Caco-2 (cell line): ENCODE measurements around the gene SCAPER. TPM values are rescaled to one million over a fixed set of nuclear protein-coding genes. Genes with fewer than 3 reads are reported as not detected.

Source experiments
- BruUV-seq: library from RNA; stranded (reverse); fragments of 400-500 nt; replicated peaks from 2 replicates; lab custom pipeline; 2021; lab: Mats Ljungman, UMichigan
- CTCF ChIA-PET: fragments of 300-600 bp; sonication (Branson Sonifier 250); formaldehyde crosslinking; loops from one replicate; lab custom pipeline; 2022; ENCODE audit warnings: antibody characterized with exemption; lab: Charles Lee
- POLR2A ChIA-PET: fragments of 300-600 bp; sonication (Branson Sonifier 250); formaldehyde crosslinking; loops from one replicate; lab custom pipeline; 2022; ENCODE audit warnings: antibody characterized with exemption; lab: Charles Lee
- DNase-seq, 2 experiments: peaks; one replicate each; pipeline versions ENCODE4 v3.0.0 to v3.0.0-alpha.2; 2020 to 2022
- H3K27me3 ChIP-seq: replicated peaks from 2 replicates; pipeline ENCODE4 v1.6.0; 2011; ENCODE audit warnings: low read length; ENCODE audit not compliant: control insufficient read depth, insufficient read depth
- H3K36me3 ChIP-seq: 2 replicates; pipeline ENCODE4 v1.5.1; 2011; ENCODE audit warnings: low read length; ENCODE audit not compliant: control insufficient read depth, insufficient read depth
- H3K4me1 ChIP-seq: fragments of 250-450 bp; sonication (Bioruptor Pico); 2 replicates; pipeline ENCODE4 v1.5.1; 2020; ENCODE audit warnings: mild to moderate bottlenecking
- H3K4me3 ChIP-seq: 2 replicates; pipeline ENCODE4 v1.5.1; 2011; ENCODE audit warnings: low read depth, mild to moderate bottlenecking, control low read depth, low read length
- H3K9me3 ChIP-seq: fragments of 250-450 bp; sonication (Bioruptor Pico); 2 replicates; pipeline ENCODE4 v1.5.1; 2020; ENCODE audit warnings: mild to moderate bottlenecking, moderate library complexity
- H3K27ac Mint-ChIP-seq: one replicate; pipeline ENCODE4 v1.8.0; 2022; ENCODE audit warnings: mixed read lengths; ENCODE audit not compliant: unreplicated experiment
- H3K27me3 Mint-ChIP-seq: one replicate; pipeline ENCODE4 v1.8.0; 2022; ENCODE audit warnings: mixed read lengths; ENCODE audit not compliant: insufficient read depth, unreplicated experiment
- H3K36me3 Mint-ChIP-seq: one replicate; pipeline ENCODE4 v1.8.0; 2022; ENCODE audit warnings: mild to moderate bottlenecking, mixed read lengths; ENCODE audit not compliant: insufficient read depth, unreplicated experiment
- H3K4me1 Mint-ChIP-seq: one replicate; pipeline ENCODE4 v1.8.0; 2022; ENCODE audit warnings: low read depth, mixed read lengths; ENCODE audit not compliant: unreplicated experiment
- H3K4me3 Mint-ChIP-seq: one replicate; pipeline ENCODE4 v1.8.0; 2022; ENCODE audit warnings: mild to moderate bottlenecking, moderate library complexity, mixed read lengths; ENCODE audit not compliant: unreplicated experiment
- H3K9me3 Mint-ChIP-seq: one replicate; pipeline ENCODE4 v1.8.0; 2022; ENCODE audit warnings: mixed read lengths; ENCODE audit not compliant: unreplicated experiment
- intact Hi-C: fragments of 100-400 bp; cut with micrococcal nuclease; formaldehyde crosslinking; loops from one replicate; pipeline ENCODE4 v1.10.0; 2022; ENCODE audit not compliant: unreplicated experiment
- total RNA-seq: library from RNA; stranded (reverse); gene quantifications from 2 replicates; pipeline ENCODE4 v1.2.3, GENCODE V29; 2022
- TF ChIP-seq, protein P1 (sequence below), 2 experiments: fragments of 200-600 bp in 1 of 2; IDR thresholded peaks; 1 replicate in 1 of 2; 2 replicates in 1 of 2; pipeline versions ENCODE4 v1.5.1 to v1.8.0; 2011 to 2022; ENCODE audit warnings: antibody characterized with exemption in 1 of 2, control low read depth in 1 of 2, inconsistent platforms in 1 of 2, low read depth in 1 of 2, low read length in 1 of 2, mild to moderate bottlenecking in 1 of 2, moderate library complexity in 1 of 2; ENCODE audit not compliant: insufficient read depth in 1 of 2, severe bottlenecking in 1 of 2, unreplicated experiment in 1 of 2

SCAPER gene
- total RNA-seq, 1 experiment from 2014 or later = 24.6 TPM

DNA sequence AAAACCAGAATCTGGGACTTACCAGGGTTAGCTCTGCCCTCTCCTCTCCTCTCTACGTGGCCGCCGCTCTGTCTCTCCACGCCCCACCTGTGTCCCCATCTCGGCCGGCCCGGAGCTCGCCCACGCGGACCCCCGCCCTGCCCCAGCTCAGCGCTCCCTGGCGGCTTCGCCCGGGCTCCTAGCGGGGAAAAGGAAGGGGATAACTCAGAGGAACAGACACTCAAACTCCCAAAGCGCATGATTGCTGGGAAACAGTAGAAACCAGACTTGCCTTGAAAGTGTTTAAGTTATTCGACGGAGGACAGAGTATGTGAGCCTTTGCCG is 563.1 kb downstream of the SCAPER start:
- no peaks in the 10 kb centered on the region for H3K27me3 ChIP-seq
- Mint-ChIP-seq H3K36me3 (peaks cover 41% of the 10 kb centered on the region), H3K4me1 (peaks cover 19% of the 10 kb centered on the region), H3K27ac (no peak overlapping the region), H3K27me3 (no peaks in the 10 kb centered on the region), H3K4me3 (no peak overlapping the region), H3K9me3 (no peaks in the 10 kb centered on the region)
- TF ChIP-seq, protein P1, sequence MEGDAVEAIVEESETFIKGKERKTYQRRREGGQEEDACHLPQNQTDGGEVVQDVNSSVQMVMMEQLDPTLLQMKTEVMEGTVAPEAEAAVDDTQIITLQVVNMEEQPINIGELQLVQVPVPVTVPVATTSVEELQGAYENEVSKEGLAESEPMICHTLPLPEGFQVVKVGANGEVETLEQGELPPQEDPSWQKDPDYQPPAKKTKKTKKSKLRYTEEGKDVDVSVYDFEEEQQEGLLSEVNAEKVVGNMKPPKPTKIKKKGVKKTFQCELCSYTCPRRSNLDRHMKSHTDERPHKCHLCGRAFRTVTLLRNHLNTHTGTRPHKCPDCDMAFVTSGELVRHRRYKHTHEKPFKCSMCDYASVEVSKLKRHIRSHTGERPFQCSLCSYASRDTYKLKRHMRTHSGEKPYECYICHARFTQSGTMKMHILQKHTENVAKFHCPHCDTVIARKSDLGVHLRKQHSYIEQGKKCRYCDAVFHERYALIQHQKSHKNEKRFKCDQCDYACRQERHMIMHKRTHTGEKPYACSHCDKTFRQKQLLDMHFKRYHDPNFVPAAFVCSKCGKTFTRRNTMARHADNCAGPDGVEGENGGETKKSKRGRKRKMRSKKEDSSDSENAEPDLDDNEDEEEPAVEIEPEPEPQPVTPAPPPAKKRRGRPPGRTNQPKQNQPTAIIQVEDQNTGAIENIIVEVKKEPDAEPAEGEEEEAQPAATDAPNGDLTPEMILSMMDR (IDR thresholded peaks at IDR 0.05; ENCODE audit: insufficient read depth in 1 of 2, low read depth in 1 of 2, low read length in 1 of 2, severe bottlenecking in 1 of 2, unreplicated experiment in 1 of 2) = no peak
- POLR2A ChIA-PET = no interaction called here
- H3K4me3 ChIP-seq = no peak overlapping the region
- no peak for DNase-seq
- H3K36me3 ChIP-seq = no peaks in the 10 kb centered on the region
- BruUV-seq = no TSS peak
- CTCF ChIA-PET = interaction anchor here (0.7 kb wide), 1 partner anchor 16 kb away, joined by 3 read pairs; no protein-coding TSS in a partner anchor
- no peaks in the 10 kb centered on the region for H3K9me3 ChIP-seq
- H3K4me1 ChIP-seq = peaks cover 15% of the 10 kb centered on the region
- intact Hi-C loops = no loop called here

DNA sequence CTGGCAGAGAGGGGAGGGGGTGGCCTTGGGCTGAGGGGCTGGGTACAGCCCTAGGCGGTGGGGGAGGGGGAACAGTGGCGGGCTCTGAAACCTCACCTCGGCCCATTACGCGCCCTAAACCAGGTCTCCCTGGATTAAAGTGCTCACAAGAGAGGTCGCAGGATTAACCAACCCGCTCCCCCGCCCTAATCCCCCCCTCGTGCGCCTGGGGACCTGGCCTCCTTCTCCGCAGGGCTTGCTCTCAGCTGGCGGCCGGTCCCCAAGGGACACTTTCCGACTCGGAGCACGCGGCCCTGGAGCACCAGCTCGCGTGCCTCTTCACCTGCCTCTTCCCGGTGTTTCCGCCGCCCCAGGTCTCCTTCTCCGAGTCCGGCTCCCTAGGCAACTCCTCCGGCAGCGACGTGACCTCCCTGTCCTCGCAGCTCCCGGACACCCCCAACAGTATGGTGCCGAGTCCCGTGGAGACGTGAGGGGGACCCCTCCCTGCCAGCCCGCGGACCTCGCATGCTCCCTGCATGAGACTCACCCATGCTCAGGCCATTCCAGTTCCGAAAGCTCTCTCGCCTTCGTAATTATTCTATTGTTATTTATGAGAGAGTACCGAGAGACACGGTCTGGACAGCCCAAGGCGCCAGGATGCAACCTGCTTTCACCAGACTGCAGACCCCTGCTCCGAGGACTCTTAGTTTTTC is 563.6 kb downstream of the SCAPER start:
- no peak overlapping the region for H3K4me3 Mint-ChIP-seq
- Histone ChIP-seq H3K36me3 (no peaks in the 10 kb centered on the region), H3K4me3 (no peak overlapping the region), H3K9me3 (no peaks in the 10 kb centered on the region), H3K27me3 (no peaks in the 10 kb centered on the region), H3K4me1 (peaks cover 18% of the 10 kb centered on the region)
- no peak overlapping the region for H3K27ac Mint-ChIP-seq
- intact Hi-C loops = no loop called here
- no peaks in the 10 kb centered on the region for H3K9me3 Mint-ChIP-seq
- H3K27me3 Mint-ChIP-seq = no peaks in the 10 kb centered on the region
- no peak for DNase-seq
- H3K36me3 Mint-ChIP-seq = peaks cover 46% of the 10 kb centered on the region
- H3K4me1 Mint-ChIP-seq = peaks cover 19% of the 10 kb centered on the region
- POLR2A ChIA-PET = no interaction called here
- BruUV-seq = no TSS peak
- TF ChIP-seq, protein P1 (IDR thresholded peaks at IDR 0.05; ENCODE audit: insufficient read depth in 1 of 2, low read depth in 1 of 2, low read length in 1 of 2, severe bottlenecking in 1 of 2, unreplicated experiment in 1 of 2) = no peak
- CTCF ChIA-PET = interaction anchor here (0.7 kb wide), 1 partner anchor 15 kb away, joined by 3 read pairs; no protein-coding TSS in a partner anchor

DNA sequence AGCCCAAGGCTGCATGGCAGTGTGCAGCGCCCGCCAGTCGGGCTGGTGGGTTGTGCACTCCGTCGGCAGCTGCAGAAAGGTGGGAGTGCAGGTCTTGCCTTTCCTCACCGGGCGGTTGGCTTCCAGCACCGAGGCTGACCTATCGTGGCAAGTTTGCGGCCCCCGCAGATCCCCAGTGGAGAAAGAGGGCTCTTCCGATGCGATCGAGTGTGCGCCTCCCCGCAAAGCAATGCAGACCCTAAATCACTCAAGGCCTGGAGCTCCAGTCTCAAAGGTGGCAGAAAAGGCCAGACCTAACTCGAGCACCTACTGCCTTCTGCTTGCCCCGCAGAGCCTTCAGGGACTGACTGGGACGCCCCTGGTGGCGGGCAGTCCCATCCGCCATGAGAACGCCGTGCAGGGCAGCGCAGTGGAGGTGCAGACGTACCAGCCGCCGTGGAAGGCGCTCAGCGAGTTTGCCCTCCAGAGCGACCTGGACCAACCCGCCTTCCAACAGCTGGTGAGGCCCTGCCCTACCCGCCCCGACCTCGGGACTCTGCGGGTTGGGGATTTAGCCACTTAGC is 564.3 kb downstream of the SCAPER start:
- Histone ChIP-seq H3K36me3 (no peaks in the 10 kb centered on the region), H3K27me3 (no peaks in the 10 kb centered on the region), H3K9me3 (no peaks in the 10 kb centered on the region), H3K4me1 (peaks cover 18% of the 10 kb centered on the region), H3K4me3 (no peak overlapping the region)
- Mint-ChIP-seq H3K36me3 (peaks cover 49% of the 10 kb centered on the region), H3K27ac (no peak overlapping the region), H3K27me3 (no peaks in the 10 kb centered on the region), H3K9me3 (no peaks in the 10 kb centered on the region), H3K4me1 (peaks cover 19% of the 10 kb centered on the region), H3K4me3 (no peak overlapping the region)
- TF ChIP-seq, protein P1 (IDR thresholded peaks at IDR 0.05; ENCODE audit: insufficient read depth in 1 of 2, low read depth in 1 of 2, low read length in 1 of 2, severe bottlenecking in 1 of 2, unreplicated experiment in 1 of 2) = no peak
- intact Hi-C loops = no loop called here
- no peak for DNase-seq
- CTCF ChIA-PET = no interaction called here
- no TSS peak for BruUV-seq
- POLR2A ChIA-PET = no interaction called here
